PC-9 (cell line): ENCODE data around the gene SSR1. TPM values are rescaled to one million over a fixed set of nuclear protein-coding genes. Genes with fewer than 3 reads are reported as not detected.
"Not testable (repeated sequence)": the region's sequence is repeated elsewhere in the genome, so short reads cannot be mapped to it uniquely, and the experiment has no call there.

Experiments
- BruUV-seq: library from RNA; stranded (reverse); fragments of 400-500 nt; replicated peaks from 2 replicates; lab custom pipeline; 2021; lab: Mats Ljungman, UMichigan
- CTCF ChIA-PET: fragments of 300-600 bp; sonication (Branson Sonifier 250); formaldehyde crosslinking; loops from one replicate; lab custom pipeline; 2022; ENCODE audit warnings: antibody characterized with exemption; lab: Charles Lee
- POLR2A ChIA-PET: fragments of 300-600 bp; sonication (Branson Sonifier 250); formaldehyde crosslinking; loops from one replicate; lab custom pipeline; 2022; ENCODE audit warnings: antibody characterized with exemption; ENCODE audit not compliant: unreplicated experiment; lab: Charles Lee
- DNase-seq, 2 experiments: peaks; one replicate each; pipeline versions ENCODE4 v3.0.0 to v3.0.0-alpha.2; 2015 to 2022; ENCODE audit warnings: mixed read lengths in 1 of 2
- H2AFZ ChIP-seq: fragments of 200-600 bp; sonication (generic); 2 replicates; pipeline ENCODE4 v1.8.1; 2017; ENCODE audit warnings: antibody characterized with exemption
- H3F3A ChIP-seq: fragments of 200-600 bp; sonication (generic); 2 replicates; pipeline ENCODE4 v1.8.1; 2017; ENCODE audit warnings: antibody characterized with exemption, mild to moderate bottlenecking, low read depth; ENCODE audit not compliant: insufficient read depth
- H3K27ac ChIP-seq: fragments of 200-600 bp; sonication (generic); 2 replicates; pipeline ENCODE4 v1.6.1; 2016; ENCODE audit warnings: mixed run types
- H3K27me3 ChIP-seq: fragments of 200-600 bp; sonication (generic); 2 replicates; pipeline ENCODE4 v1.6.1; 2016; ENCODE audit warnings: low read depth, mixed run types; ENCODE audit not compliant: insufficient read depth
- H3K36me3 ChIP-seq: fragments of 200-600 bp; sonication (generic); 2 replicates; pipeline ENCODE4 v1.6.1; 2016; ENCODE audit warnings: low read depth, mixed run types
- H3K4me1 ChIP-seq: fragments of 200-600 bp; sonication (generic); replicated peaks from 2 replicates; pipeline ENCODE4 v1.6.1; 2016; ENCODE audit warnings: mixed run types; ENCODE audit not compliant: insufficient read depth
- H3K4me2 ChIP-seq: fragments of 200-600 bp; sonication (generic); 2 replicates; pipeline ENCODE4 v1.6.1; 2017; ENCODE audit warnings: mixed run types
- H3K4me3 ChIP-seq: fragments of 200-600 bp; sonication (generic); 2 replicates; pipeline ENCODE4 v1.6.1; 2016; ENCODE audit warnings: mixed run types
- H3K79me2 ChIP-seq: fragments of 200-600 bp; sonication (generic); 2 replicates; pipeline ENCODE4 v1.6.1; 2017; ENCODE audit warnings: low read depth, mixed run types
- H3K9me2 ChIP-seq: fragments of 200-600 bp; sonication (generic); 2 replicates; pipeline ENCODE4 v1.8.1; 2017; ENCODE audit warnings: mild to moderate bottlenecking; ENCODE audit not compliant: insufficient read depth
- H3K9me3 ChIP-seq: fragments of 200-600 bp; sonication (generic); 2 replicates; pipeline ENCODE4 v1.8.1; 2016; ENCODE audit warnings: low read depth; ENCODE audit not compliant: insufficient read depth
- H4K20me1 ChIP-seq: fragments of 200-600 bp; sonication (generic); 2 replicates; pipeline ENCODE4 v1.8.1; 2017; ENCODE audit not compliant: insufficient read depth
- CTCF ChIP-seq: fragments of 200-600 bp; sonication (generic); conservative IDR thresholded peaks from 2 replicates; pipeline ENCODE4 v1.6.1; 2017; ENCODE audit warnings: mixed run types, antibody characterized with exemption, mild to moderate bottlenecking, moderate library complexity
- EZH2 ChIP-seq: fragments of 200-600 bp; sonication (generic); IDR thresholded peaks from 2 replicates; pipeline ENCODE4 v1.8.0; 2017; ENCODE audit warnings: antibody characterized with exemption, low read depth
- intact Hi-C: fragments of 100-400 bp; cut with micrococcal nuclease; formaldehyde crosslinking; loops from one replicate; pipeline ENCODE4 v1.10.0; 2022; ENCODE audit not compliant: unreplicated experiment
- total RNA-seq: library from RNA; stranded (reverse); gene quantifications from 2 replicates; pipeline ENCODE4 v1.2.3, GENCODE V29; 2021

The SSR1 gene
- total RNA-seq, 1 experiment from 2014 or later: 118 TPM

GRCh38 chr6:7325750-7326149 is 12.8 kb upstream of the SSR1 start:
- H3K27ac ChIP-seq: no peak overlapping the region
- H3K27me3 ChIP-seq: no peaks in the 10 kb centered on the region
- no peak overlapping the region for H3K4me3 ChIP-seq
- no peak for DNase-seq
- H3K9me2 ChIP-seq: no peaks in the 10 kb centered on the region
- CTCF ChIA-PET: no interaction called here
- no peaks in the 10 kb centered on the region for H3F3A ChIP-seq
- H3K4me2 ChIP-seq: no peak overlapping the region
- no peaks in the 10 kb centered on the region for H3K79me2 ChIP-seq
- TF ChIP-seq EZH2 (no peak), CTCF (no peak)
- H3K36me3 ChIP-seq: no peaks in the 10 kb centered on the region
- no peaks in the 10 kb centered on the region for H3K4me1 ChIP-seq
- intact Hi-C loops: no loop called here
- POLR2A ChIA-PET: no interaction called here
- H4K20me1 ChIP-seq: no peaks in the 10 kb centered on the region
- no peaks in the 10 kb centered on the region for H3K9me3 ChIP-seq
- no peak overlapping the region for H2AFZ ChIP-seq
- BruUV-seq: no TSS peak

- Histone ChIP-seq H3K4me2 (no peak overlapping the region), H3K9me3 (no peaks in the 10 kb centered on the region), H3F3A (no peaks in the 10 kb centered on the region), H3K36me3 (no peaks in the 10 kb centered on the region), H3K79me2 (no peaks in the 10 kb centered on the region), H3K4me1 (no peaks in the 10 kb centered on the region), H3K27me3 (no peaks in the 10 kb centered on the region), H4K20me1 (no peaks in the 10 kb centered on the region), H3K9me2 (no peaks in the 10 kb centered on the region), H3K4me3 (no peak overlapping the region), H3K27ac (no peak overlapping the region), H2AFZ (no peak overlapping the region)
- CTCF ChIA-PET: no interaction called here
- POLR2A ChIA-PET: no interaction called here
- no peak for TF ChIP-seq EZH2
- no peak for TF ChIP-seq CTCF
- no peak for DNase-seq
- BruUV-seq: no TSS peak
- intact Hi-C loops: no loop called here
Measured at GRCh38 chr6:7324520-7324919, 11.5 kb upstream of the SSR1 start.

- no peak for TF ChIP-seq EZH2
- TF ChIP-seq CTCF: no peak
- H3K4me1 ChIP-seq: no peaks in the 10 kb centered on the region
- no peaks in the 10 kb centered on the region for H4K20me1 ChIP-seq
- no peaks in the 10 kb centered on the region for H3K9me2 ChIP-seq
- no peak for DNase-seq
- no TSS peak for BruUV-seq
- H3K4me3 ChIP-seq: no peak overlapping the region
- no peaks in the 10 kb centered on the region for H3K9me3 ChIP-seq
- H3K27me3 ChIP-seq: no peaks in the 10 kb centered on the region
- intact Hi-C loops: no loop called here
- H3K79me2 ChIP-seq: no peaks in the 10 kb centered on the region
- no peak overlapping the region for H3K27ac ChIP-seq
- ChIA-PET POLR2A (no interaction called here), CTCF (no interaction called here)
- no peaks in the 10 kb centered on the region for H3K36me3 ChIP-seq
- H3F3A ChIP-seq: no peaks in the 10 kb centered on the region
- no peak overlapping the region for H3K4me2 ChIP-seq
- no peak overlapping the region for H2AFZ ChIP-seq
Measured at GRCh38 chr6:7323074-7323473, 10.1 kb upstream of the SSR1 start.

GRCh38 chr6:7321866-7322265 is 8.9 kb upstream of the SSR1 start:
- H3K27me3 ChIP-seq, BruUV-seq, intact Hi-C loops, H3K36me3 ChIP-seq, CTCF ChIA-PET, POLR2A ChIA-PET, H3K9me3 ChIP-seq, H4K20me1 ChIP-seq, H3K79me2 ChIP-seq, H3K9me2 ChIP-seq, H3K4me2 ChIP-seq, H2AFZ ChIP-seq, H3K27ac ChIP-seq, H3K4me3 ChIP-seq, H3K4me1 ChIP-seq, H3F3A ChIP-seq, DNase-seq: not testable (repeated sequence)

- BruUV-seq, H3K27ac ChIP-seq, H2AFZ ChIP-seq, H3K4me3 ChIP-seq, intact Hi-C loops, H3K79me2 ChIP-seq, H3K9me3 ChIP-seq, H4K20me1 ChIP-seq, H3F3A ChIP-seq, H3K27me3 ChIP-seq, DNase-seq, H3K4me1 ChIP-seq, H3K4me2 ChIP-seq, CTCF ChIA-PET, POLR2A ChIA-PET, H3K36me3 ChIP-seq, H3K9me2 ChIP-seq: not testable (repeated sequence)
Measured at GRCh38 chr6:7319406-7319805, 6.4 kb upstream of the SSR1 start.
